Measurements from ENCODE around the gene ARID1A.

DNA sequence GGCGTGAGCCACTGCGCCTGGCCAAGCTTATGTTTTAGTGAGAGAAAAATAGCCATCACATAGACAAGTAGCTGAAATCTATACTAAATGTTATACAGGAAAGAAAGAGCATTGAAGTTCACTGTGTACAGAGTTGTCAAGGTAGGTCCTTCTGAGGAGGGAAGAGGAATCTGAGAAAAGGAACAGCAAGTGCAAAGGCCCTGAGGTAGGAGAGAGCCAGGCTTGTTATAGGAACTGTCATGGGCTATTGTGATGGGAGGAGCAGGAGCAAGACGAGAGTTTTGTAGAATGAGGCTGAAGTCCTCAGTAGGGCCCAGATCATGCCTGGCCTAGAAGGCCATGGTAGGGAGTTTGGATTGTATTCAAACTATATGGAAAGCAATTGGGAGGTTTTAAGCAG, 135.2 kb downstream of the ARID1A start:
- TF ChIP-seq CTCF (IDR thresholded peaks at IDR 0.05) (no peak), POLR2A (IDR thresholded peaks at IDR 0.05) (no peak)

Data from heart left ventricle (tissue), 13 donors.